Uterus (tissue), 2 donors: ENCODE results near the gene VWA7.

ENCODE experiments used
- POLR2A ChIP-seq, 2 donors: fragments of 450-650 bp; IDR thresholded peaks; one replicate each; pipeline ENCODE4 v1.6.1; 2016; ENCODE audit warnings: antibody characterized with exemption in 2 of 2, mild to moderate bottlenecking in 1 of 2, moderate library complexity in 1 of 2
- TF ChIP-seq, protein P1 (sequence below), 4 experiments: fragments of 200-600 bp in 2 of 4; fragments of 450-650 bp in 2 of 4; sonication (generic) in 2 of 4; IDR thresholded peaks; one replicate each; pipeline ENCODE4 v1.5.1; 2016 to 2019; ENCODE audit warnings: antibody characterized with exemption in 4 of 4, mild to moderate bottlenecking in 2 of 4, moderate library complexity in 1 of 4

DNA sequence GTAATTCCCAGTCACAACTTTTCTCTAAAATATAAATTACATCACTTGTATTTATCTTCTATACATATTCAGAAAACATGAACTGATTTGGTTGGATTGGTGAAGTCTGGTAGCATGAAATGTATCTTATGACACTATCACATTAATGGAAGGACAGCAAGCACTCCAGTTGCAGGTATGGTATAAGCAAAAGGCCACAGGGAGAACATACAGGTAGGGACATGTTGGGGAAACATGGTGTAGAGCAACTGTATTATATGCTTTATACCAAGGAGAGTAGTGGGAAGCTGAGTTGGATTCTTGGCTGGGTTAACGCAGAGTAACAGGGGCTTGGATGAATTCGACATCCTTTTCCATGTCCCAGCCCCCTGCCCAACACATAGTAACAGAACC, 19.9 kb upstream of the VWA7 start:
- TF ChIP-seq, protein P1, sequence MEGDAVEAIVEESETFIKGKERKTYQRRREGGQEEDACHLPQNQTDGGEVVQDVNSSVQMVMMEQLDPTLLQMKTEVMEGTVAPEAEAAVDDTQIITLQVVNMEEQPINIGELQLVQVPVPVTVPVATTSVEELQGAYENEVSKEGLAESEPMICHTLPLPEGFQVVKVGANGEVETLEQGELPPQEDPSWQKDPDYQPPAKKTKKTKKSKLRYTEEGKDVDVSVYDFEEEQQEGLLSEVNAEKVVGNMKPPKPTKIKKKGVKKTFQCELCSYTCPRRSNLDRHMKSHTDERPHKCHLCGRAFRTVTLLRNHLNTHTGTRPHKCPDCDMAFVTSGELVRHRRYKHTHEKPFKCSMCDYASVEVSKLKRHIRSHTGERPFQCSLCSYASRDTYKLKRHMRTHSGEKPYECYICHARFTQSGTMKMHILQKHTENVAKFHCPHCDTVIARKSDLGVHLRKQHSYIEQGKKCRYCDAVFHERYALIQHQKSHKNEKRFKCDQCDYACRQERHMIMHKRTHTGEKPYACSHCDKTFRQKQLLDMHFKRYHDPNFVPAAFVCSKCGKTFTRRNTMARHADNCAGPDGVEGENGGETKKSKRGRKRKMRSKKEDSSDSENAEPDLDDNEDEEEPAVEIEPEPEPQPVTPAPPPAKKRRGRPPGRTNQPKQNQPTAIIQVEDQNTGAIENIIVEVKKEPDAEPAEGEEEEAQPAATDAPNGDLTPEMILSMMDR (IDR thresholded peaks at IDR 0.05), result no peak
- TF ChIP-seq POLR2A (IDR thresholded peaks at IDR 0.05), result no peak
